ENCODE measurements around the gene SLC23A2. TPM values are rescaled to one million over a fixed set of nuclear protein-coding genes. Genes with fewer than 3 reads are reported as not detected.

Gene SLC23A2
- total RNA-seq, 1 experiment from 2014 or later = 10.1 TPM

- no peak for DNase-seq (ENCODE audit: low spot score)
- in situ Hi-C loops (cut with HindIII; ENCODE audit: low sequenced_read_pairs) = no loop called here
Measured at GRCh38 chr20:4836473-4836872, 164.8 kb downstream of the SLC23A2 start.

GRCh38 chr20:4835244-4836177 is 165.8 kb downstream of the SLC23A2 start:
- peak; percentile 23 for DNase-seq (ENCODE audit: low spot score)
- in situ Hi-C loops (cut with HindIII; ENCODE audit: low sequenced_read_pairs) = no loop called here

- in situ Hi-C loops (cut with HindIII; ENCODE audit: low sequenced_read_pairs) = no loop called here
- DNase-seq (ENCODE audit: low spot score) = no peak
Measured at GRCh38 chr20:4833074-4833728, 168.1 kb downstream of the SLC23A2 start.

GRCh38 chr20:4832469-4832868 is 168.8 kb downstream of the SLC23A2 start:
- in situ Hi-C loops (cut with HindIII; ENCODE audit: low sequenced_read_pairs) = no loop called here
- DNase-seq (ENCODE audit: low spot score) = no peak

GRCh38 chr20:4830696-4831095 is 170.6 kb downstream of the SLC23A2 start:
- no peak for DNase-seq (ENCODE audit: low spot score)
- in situ Hi-C loops (cut with HindIII; ENCODE audit: low sequenced_read_pairs) = no loop called here

GRCh38 chr20:4830259-4830658 is 171.1 kb downstream of the SLC23A2 start:
- in situ Hi-C loops (cut with HindIII; ENCODE audit: low sequenced_read_pairs) = no loop called here
- DNase-seq (ENCODE audit: low spot score) = no peak

GRCh38 chr20:4829514-4830215 is 171.6 kb downstream of the SLC23A2 start:
- in situ Hi-C loops (cut with HindIII; ENCODE audit: low sequenced_read_pairs) = no loop called here
- DNase-seq (ENCODE audit: low spot score) = no peak

- in situ Hi-C loops (cut with HindIII; ENCODE audit: low sequenced_read_pairs) = no loop called here
Measured at GRCh38 chr20:4828830-4829513, 172.3 kb downstream of the SLC23A2 start.

GRCh38 chr20:4821590-4821989 is 179.7 kb downstream of the SLC23A2 start:
- in situ Hi-C loops (cut with HindIII; ENCODE audit: low sequenced_read_pairs) = no loop called here
- no peak for DNase-seq (ENCODE audit: low spot score)

More at GRCh38 chr20:4828830-4829513, 172.3 kb downstream of the SLC23A2 start:
- no peak for DNase-seq (ENCODE audit: low spot score)

- in situ Hi-C loops (cut with HindIII; ENCODE audit: low sequenced_read_pairs) = no loop called here
- DNase-seq (ENCODE audit: low spot score) = peak; percentile 94
Measured at GRCh38 chr20:4820806-4821518, 180.3 kb downstream of the SLC23A2 start.

- in situ Hi-C loops (cut with HindIII; ENCODE audit: low sequenced_read_pairs) = no loop called here
- no peak for DNase-seq (ENCODE audit: low spot score)
Measured at GRCh38 chr20:4819901-4820300, 181.4 kb downstream of the SLC23A2 start.

GRCh38 chr20:4817230-4817671 is 184.1 kb downstream of the SLC23A2 start:
- in situ Hi-C loops (cut with HindIII; ENCODE audit: low sequenced_read_pairs) = no loop called here
- DNase-seq (ENCODE audit: low spot score) = no peak

- in situ Hi-C loops (cut with HindIII; ENCODE audit: low sequenced_read_pairs) = no loop called here
- DNase-seq (ENCODE audit: low spot score) = no peak
Measured at GRCh38 chr20:4815628-4816027, 185.7 kb downstream of the SLC23A2 start.

- DNase-seq (ENCODE audit: low spot score) = no peak
- in situ Hi-C loops (cut with HindIII; ENCODE audit: low sequenced_read_pairs) = no loop called here
Measured at GRCh38 chr20:4814696-4815252, 186.5 kb downstream of the SLC23A2 start.

- in situ Hi-C loops (cut with HindIII; ENCODE audit: low sequenced_read_pairs) = no loop called here
- no peak for DNase-seq (ENCODE audit: low spot score)
Measured at GRCh38 chr20:4813863-4814695, 187.2 kb downstream of the SLC23A2 start.

- in situ Hi-C loops (cut with HindIII; ENCODE audit: low sequenced_read_pairs) = no loop called here
- DNase-seq (ENCODE audit: low spot score) = no peak
Measured at GRCh38 chr20:4813076-4813862, 188.0 kb downstream of the SLC23A2 start.

- in situ Hi-C loops (cut with HindIII; ENCODE audit: low sequenced_read_pairs) = no loop called here
Measured at GRCh38 chr20:4812641-4813075, 188.7 kb downstream of the SLC23A2 start.

More at GRCh38 chr20:4812641-4813075, 188.7 kb downstream of the SLC23A2 start:
- no peak for DNase-seq (ENCODE audit: low spot score)
